ENCODE data around the gene ZNF804B. TPM values are rescaled to one million over a fixed set of nuclear protein-coding genes. Genes with fewer than 3 reads are reported as not detected.

ZNF804B gene
- total and polyA plus RNA-seq, 12 donors, result 0.04 to 0.09 (median 0.08) TPM; not detected in 7

DNA sequence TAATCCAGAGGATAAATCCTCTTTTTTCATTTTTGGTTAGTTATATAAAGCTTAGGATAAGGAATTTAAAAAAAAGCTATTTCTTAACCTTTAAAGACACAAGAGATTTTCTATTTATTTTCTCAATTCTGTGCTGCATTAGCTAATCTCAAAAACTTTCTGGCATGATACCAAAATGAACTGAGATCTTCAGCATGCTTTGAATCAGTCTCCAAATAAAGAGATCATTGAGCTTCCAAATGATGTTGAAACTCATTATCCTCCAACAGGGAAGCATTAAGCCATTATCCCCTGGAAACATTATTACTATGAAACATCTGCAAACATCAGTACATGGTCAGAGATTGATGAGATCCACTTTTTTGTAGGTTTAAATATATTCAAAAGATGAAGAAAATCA is 386.3 kb downstream of the ZNF804B start:
- no peak for TF ChIP-seq POLR2A (IDR thresholded peaks at IDR 0.05)
- TF ChIP-seq, protein P1, sequence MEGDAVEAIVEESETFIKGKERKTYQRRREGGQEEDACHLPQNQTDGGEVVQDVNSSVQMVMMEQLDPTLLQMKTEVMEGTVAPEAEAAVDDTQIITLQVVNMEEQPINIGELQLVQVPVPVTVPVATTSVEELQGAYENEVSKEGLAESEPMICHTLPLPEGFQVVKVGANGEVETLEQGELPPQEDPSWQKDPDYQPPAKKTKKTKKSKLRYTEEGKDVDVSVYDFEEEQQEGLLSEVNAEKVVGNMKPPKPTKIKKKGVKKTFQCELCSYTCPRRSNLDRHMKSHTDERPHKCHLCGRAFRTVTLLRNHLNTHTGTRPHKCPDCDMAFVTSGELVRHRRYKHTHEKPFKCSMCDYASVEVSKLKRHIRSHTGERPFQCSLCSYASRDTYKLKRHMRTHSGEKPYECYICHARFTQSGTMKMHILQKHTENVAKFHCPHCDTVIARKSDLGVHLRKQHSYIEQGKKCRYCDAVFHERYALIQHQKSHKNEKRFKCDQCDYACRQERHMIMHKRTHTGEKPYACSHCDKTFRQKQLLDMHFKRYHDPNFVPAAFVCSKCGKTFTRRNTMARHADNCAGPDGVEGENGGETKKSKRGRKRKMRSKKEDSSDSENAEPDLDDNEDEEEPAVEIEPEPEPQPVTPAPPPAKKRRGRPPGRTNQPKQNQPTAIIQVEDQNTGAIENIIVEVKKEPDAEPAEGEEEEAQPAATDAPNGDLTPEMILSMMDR (IDR thresholded peaks at IDR 0.05), result no peak

DNA sequence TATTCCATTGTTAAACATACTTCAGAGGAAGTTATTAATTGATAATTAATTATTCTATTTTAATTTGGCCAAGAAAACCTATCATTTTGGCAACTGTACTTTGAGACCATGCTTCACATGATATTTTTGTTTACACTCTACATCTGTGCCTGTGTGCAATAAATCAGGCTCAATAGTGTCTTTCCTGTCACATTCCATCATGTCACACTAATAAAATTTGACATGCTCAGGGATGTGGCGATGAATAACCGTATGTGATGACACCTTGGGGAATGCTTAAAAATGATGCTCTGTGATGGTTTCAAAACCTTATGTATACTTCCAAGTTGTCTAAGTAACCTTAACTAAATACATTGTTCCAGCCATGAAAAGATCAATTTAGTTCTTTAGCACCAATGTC is 400.6 kb downstream of the ZNF804B start:
- no peaks in the 10 kb centered on the region for H3K36me3 ChIP-seq (replicated peaks in 1 of 2)
- 71 to 89% (median 80%) methylated on average over 2 of the region's 2 CpGs for WGBS, 4 donors
- intact Hi-C loops (cut with DNase I), result no loop called here
- H3K27ac ChIP-seq, result no peak overlapping the region
- H3K4me3 ChIP-seq, result no peak overlapping the region
- no peak for DNase-seq
- H3K27me3 ChIP-seq, result no peaks in the 10 kb centered on the region
- H3K9me3 ChIP-seq (replicated peaks in 1 of 3), result no peaks in the 10 kb centered on the region
- H3K4me1 ChIP-seq (replicated peaks in 1 of 2), result no peaks in the 10 kb centered on the region
- TF ChIP-seq, protein P1 (IDR thresholded peaks at IDR 0.05), result no peak
- no peak for TF ChIP-seq POLR2A (IDR thresholded peaks at IDR 0.05)

More for the DNA sequence above, 386.3 kb downstream of the ZNF804B start:
- H3K27me3 ChIP-seq, result no peaks in the 10 kb centered on the region
- no peaks in the 10 kb centered on the region for H3K4me1 ChIP-seq (replicated peaks in 1 of 2)
- H3K36me3 ChIP-seq (replicated peaks in 1 of 2), result no peaks in the 10 kb centered on the region
- intact Hi-C loops (cut with DNase I), result no loop called here
- H3K27ac ChIP-seq, result no peak overlapping the region
- no peak for DNase-seq
- no peak overlapping the region for H3K4me3 ChIP-seq
- H3K9me3 ChIP-seq (replicated peaks in 1 of 3), result peaks cover 0 to 5% (median 0%) of the 10 kb centered on the region in 3 donors

DNA sequence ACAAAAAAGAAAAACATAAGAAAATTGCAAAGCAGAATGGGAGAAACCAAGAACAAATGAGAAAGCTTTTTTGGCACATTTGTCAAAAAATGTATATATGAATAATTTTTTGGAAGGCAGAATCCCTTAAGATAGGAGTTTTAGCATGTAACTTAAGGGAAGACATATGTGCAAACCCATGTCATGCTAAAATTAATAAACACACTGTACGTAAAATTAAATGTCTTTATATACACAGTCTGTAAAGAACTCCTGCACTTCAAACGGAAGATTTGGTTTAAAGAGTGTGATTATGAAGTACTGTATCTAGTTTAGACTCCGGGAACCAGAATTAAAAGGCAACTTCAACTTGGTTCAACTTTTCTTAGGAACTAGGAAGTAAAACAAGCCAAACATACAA is 405.9 kb downstream of the ZNF804B start:
- Histone ChIP-seq H3K27ac (no peak overlapping the region), H3K4me3 (no peak overlapping the region), H3K36me3 (replicated peaks in 1 of 2) (no peaks in the 10 kb centered on the region), H3K27me3 (no peaks in the 10 kb centered on the region), H3K4me1 (replicated peaks in 1 of 2) (no peaks in the 10 kb centered on the region), H3K9me3 (replicated peaks in 1 of 3) (no peaks in the 10 kb centered on the region)
- TF ChIP-seq POLR2A (IDR thresholded peaks at IDR 0.05), result no peak
- TF ChIP-seq, protein P1 (IDR thresholded peaks at IDR 0.05), result no peak
- intact Hi-C loops (cut with DNase I), result no loop called here
- no peak for DNase-seq
- WGBS, 4 donors, result 45 to 77% (median 55%) methylated on average over 3 of the region's 3 CpGs

DNA sequence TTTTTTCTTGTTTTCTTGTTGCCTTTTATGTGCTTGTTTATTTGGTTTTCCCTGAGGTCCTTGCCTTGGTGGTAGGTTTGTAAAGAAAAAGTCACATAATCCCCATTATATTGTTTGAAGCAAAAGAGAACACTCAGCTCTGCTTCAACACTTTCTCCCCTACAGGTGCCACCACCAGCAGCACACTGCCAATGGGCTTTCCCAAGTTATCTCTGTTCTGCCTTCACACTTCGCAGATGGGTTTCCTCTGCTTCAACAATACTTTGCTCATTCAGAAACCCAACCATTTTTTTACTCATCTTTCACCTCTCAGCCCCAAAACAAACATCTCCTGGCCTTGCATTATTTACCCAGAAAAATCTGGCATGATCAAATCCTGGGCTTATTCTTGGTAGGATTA is 411.1 kb downstream of the ZNF804B start:
- H3K36me3 ChIP-seq (replicated peaks in 1 of 2), result no peaks in the 10 kb centered on the region

More for the DNA sequence above, 411.1 kb downstream of the ZNF804B start:
- Histone ChIP-seq H3K27me3 (no peaks in the 10 kb centered on the region), H3K27ac (no peak overlapping the region), H3K9me3 (replicated peaks in 1 of 3) (no peaks in the 10 kb centered on the region), H3K4me3 (no peak overlapping the region), H3K4me1 (replicated peaks in 1 of 2) (no peaks in the 10 kb centered on the region)
- DNase-seq, result no peak
- WGBS, 4 donors, result 63 to 86% (median 81%) methylated on average over 1 of the region's 1 CpG
- TF ChIP-seq, protein P1 (IDR thresholded peaks at IDR 0.05), result no peak
- TF ChIP-seq POLR2A (IDR thresholded peaks at IDR 0.05), result no peak
- intact Hi-C loops (cut with DNase I), result no loop called here

All from adrenal gland (tissue), 12 donors.